Measurements from ENCODE around the gene SEC14L1.

Gene SEC14L1

DNA sequence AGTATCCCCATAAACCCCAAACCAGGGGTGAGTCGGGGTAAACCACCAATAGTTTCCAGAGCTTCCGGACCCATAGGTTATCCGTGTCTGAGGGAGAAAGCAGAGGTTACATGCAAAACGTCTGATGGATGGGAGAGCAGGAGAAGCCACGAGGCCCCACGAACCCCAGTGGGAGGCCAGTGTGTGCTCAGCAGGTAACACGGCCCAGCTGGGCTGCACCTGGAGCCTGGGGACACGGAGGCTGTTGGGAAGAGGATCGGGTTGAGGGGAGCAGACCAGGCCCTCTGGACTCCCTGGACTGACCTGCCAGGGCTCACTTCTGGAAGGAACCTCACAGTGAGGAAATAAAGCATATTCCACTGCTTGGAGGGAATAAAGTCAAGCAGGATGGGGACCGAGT lies 78.1 kb downstream of the SEC14L1 start:
- TF ChIP-seq, protein P1, sequence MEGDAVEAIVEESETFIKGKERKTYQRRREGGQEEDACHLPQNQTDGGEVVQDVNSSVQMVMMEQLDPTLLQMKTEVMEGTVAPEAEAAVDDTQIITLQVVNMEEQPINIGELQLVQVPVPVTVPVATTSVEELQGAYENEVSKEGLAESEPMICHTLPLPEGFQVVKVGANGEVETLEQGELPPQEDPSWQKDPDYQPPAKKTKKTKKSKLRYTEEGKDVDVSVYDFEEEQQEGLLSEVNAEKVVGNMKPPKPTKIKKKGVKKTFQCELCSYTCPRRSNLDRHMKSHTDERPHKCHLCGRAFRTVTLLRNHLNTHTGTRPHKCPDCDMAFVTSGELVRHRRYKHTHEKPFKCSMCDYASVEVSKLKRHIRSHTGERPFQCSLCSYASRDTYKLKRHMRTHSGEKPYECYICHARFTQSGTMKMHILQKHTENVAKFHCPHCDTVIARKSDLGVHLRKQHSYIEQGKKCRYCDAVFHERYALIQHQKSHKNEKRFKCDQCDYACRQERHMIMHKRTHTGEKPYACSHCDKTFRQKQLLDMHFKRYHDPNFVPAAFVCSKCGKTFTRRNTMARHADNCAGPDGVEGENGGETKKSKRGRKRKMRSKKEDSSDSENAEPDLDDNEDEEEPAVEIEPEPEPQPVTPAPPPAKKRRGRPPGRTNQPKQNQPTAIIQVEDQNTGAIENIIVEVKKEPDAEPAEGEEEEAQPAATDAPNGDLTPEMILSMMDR (IDR thresholded peaks at IDR 0.05; ENCODE audit: borderline replicate concordance, insufficient read depth, low read depth, low read length), result no peak
- H3K4me3 ChIP-seq (ENCODE audit: low read depth, low read length), result no peak overlapping the region

DNA sequence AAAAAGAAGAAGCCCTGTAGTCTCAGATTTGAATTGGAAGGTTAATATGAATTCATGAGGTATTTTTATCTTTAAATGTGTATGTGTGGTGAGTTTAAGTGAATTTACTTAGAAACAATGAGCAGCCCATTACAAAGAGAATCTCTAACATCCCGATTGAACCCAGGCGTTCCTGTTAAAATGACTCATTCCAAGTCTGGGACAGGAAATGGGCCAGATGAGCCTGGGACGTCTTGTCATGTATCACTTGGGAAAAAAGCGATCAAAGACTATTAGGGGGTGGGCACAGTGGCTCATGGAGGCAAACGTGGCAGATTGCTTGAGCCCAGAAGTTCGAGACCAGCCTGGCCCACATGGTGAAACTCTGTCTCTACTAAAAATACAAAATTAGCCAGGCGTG lies 81.6 kb downstream of the SEC14L1 start:
- H3K4me3 ChIP-seq (ENCODE audit: low read depth, low read length), result no peak overlapping the region
- TF ChIP-seq, protein P1 (IDR thresholded peaks at IDR 0.05; ENCODE audit: borderline replicate concordance, insufficient read depth, low read depth, low read length), result no peak

DNA sequence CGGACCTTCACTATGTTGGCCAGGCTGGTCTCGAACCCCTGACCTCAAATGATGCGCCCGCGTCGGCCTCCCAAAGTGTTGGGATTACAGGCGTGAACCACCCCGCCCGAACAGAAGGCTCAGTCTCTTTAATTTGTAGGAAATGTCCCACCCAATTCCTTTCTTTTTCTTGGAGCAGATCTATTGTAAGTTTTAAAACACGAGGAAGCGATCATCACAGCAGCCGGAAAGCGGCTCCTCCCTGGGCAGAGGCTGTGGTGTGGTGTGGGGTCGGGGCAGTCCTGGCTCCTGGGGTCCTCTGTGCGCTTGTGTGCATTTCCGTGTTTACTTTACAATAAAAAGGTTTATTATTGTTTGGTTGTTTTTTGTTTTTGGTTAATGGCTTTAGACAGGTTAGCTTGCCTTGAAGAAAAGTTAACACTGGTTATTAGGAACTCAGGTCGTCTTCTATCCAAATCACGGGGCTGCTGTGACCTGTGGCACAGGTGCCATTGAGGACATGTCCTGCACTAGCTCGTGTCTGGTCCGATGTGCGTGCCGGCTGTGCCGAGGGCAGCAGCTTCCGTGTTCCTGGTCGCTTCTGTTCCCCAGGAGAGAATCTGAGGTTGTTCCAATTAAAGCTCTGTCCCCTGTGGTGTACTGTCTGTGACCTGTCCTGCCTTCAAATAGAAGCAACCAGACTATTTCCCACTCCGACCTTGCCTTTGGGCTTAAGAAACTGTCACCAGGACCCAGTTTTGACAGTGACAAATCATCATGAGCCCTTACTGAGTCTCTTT lies 83.1 kb downstream of the SEC14L1 start:
- TF ChIP-seq, protein P1 (IDR thresholded peaks at IDR 0.05; ENCODE audit: borderline replicate concordance, insufficient read depth, low read depth, low read length), result no peak
- no peak overlapping the region for H3K4me3 ChIP-seq (ENCODE audit: low read depth, low read length)

DNA sequence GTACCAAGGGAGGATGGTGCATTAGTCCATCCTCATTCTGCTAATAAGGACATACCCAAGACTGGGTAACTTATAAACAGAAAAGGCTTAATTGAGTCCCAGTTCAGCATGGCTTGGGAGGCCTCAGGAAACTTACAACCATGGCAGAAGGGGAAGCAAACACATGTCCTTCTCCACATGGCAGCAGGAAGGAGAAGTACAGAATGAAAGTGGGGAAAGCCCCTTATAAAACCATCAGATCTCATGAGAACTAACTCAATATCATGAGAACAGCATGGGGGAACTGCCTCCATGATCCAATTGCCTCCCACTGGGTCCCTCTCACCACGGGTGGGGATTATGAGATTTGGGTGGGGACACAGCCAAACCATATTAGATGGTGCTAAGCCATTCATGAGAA lies 84.5 kb downstream of the SEC14L1 start:
- H3K4me3 ChIP-seq (ENCODE audit: low read depth, low read length), result no peak overlapping the region
- TF ChIP-seq, protein P1 (IDR thresholded peaks at IDR 0.05; ENCODE audit: borderline replicate concordance, insufficient read depth, low read depth, low read length), result no peak

DNA sequence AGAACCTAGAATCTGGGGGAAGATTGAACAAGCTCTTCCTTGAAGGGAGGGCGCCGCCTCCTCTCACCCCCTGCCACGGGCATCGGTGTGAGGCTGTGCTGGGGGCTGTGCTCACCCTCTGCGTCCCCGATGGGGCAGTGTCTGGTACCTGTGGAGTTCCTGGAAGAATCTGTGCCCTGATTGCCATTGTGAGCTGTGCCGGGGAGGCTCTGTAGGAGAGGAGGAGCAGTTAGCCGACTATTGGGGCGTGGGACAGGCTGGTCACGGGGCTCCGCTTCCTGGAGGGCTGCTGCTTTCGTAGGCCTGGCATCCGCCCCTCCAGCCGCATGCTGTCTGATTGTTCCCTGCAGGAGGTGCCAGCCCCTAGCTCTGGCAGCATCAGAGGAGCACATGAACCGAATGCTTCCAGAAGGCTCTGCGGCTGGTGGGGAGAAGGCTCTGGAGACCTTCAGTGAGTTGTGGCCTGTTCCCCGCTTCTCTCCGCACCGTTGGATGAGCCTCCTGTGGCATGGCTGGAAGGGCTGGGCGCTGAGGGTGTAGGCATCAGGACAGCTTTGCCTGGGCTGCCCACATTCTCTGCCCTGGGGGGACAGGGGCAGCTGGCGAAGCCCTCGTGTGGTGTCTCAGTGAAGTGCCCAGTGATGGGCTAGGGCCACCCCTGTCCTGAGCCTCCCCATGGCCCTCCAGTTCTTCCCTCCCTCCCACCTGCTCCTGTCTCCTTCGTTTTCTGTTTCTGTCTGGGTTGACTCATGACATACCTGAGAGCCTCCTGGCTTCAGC lies 86.9 kb downstream of the SEC14L1 start:
- TF ChIP-seq, protein P1 (IDR thresholded peaks at IDR 0.05; ENCODE audit: borderline replicate concordance, insufficient read depth, low read depth, low read length), result no peak
- H3K4me3 ChIP-seq (ENCODE audit: low read depth, low read length), result no peak overlapping the region

DNA sequence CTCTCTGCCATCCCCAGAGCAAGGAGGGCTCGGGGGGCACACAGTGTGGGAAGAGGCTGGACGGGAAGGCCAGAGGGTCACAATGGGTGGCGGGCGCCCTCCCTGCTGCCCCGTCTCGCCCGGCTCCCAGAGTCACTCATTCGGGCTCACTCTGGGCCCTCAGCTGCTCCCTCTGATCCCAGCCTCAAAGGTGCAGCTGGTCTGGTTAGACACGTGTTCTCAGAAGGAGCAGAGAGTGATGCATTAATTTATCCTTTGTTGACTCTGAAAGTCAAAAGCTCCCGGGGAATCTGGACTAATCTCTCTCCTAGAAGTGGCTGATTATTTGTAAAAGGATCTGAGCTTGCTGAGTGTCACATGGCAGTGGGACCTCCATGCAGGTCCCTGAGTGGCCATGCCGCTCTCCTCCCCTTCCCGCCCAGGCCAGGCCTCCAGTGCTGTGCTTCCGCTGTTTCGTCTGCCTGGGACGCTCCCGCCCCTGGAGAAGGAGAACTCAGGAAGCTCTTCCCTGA lies 87.5 kb downstream of the SEC14L1 start:
- TF ChIP-seq, protein P1 (IDR thresholded peaks at IDR 0.05; ENCODE audit: borderline replicate concordance, insufficient read depth, low read depth, low read length), result no peak
- no peak overlapping the region for H3K4me3 ChIP-seq (ENCODE audit: low read depth, low read length)

All from GM12875 (cell line).